GM15510 (cell line): ENCODE results near the gene RFESD.

Experiments
- POLR2A ChIP-seq: IDR thresholded peaks from 3 replicates; pipeline ENCODE4 v1.6.1; 2011; ENCODE audit warnings: borderline replicate concordance; ENCODE audit not compliant: insufficient read length; ENCODE audit errors: extremely low read depth

RFESD gene

DNA sequence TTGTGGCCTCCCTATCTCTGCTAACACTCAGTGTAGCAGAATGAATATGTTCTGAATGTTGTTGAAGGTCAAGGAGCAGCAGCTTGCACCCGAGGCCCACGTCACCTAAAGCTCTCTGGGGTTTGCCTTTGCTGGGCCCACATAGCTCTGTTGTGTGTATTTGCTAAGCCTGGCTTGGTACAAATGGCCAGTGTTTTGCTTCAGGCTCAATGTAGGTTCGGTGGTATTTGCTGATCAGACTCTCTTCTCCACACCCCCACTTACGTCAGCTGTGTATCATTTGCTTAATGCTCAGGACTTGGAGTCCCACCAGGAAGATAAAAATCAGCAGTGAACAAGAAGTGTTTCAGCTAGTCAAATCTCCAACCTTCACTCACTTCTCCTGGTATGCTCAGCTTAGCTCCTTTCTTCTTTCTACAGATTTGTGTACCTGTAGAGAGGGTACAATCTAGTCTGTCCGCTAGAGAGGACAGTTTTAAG is 4.8 kb upstream of the RFESD start:
- TF ChIP-seq POLR2A: no peak

DNA sequence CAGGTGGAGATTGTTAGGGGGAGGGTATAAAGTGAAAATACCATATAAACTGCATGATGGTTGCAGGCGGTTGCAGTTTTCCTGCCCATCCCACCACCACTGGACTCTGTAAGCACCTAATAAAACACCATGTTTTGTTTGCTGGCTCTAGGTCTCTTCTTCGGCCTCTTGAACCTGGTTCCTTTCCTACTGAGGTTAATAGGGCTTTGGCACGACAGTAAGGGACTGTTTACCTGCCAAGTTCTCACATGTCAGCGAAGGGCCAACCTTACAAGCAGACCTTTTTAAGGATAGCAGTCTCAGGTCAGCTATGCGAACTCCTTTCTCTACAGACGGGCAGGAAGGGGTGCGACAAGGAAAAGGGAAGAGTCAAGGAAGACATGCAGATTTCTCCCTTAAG is 3.4 kb upstream of the RFESD start:
- TF ChIP-seq POLR2A: no peak

DNA sequence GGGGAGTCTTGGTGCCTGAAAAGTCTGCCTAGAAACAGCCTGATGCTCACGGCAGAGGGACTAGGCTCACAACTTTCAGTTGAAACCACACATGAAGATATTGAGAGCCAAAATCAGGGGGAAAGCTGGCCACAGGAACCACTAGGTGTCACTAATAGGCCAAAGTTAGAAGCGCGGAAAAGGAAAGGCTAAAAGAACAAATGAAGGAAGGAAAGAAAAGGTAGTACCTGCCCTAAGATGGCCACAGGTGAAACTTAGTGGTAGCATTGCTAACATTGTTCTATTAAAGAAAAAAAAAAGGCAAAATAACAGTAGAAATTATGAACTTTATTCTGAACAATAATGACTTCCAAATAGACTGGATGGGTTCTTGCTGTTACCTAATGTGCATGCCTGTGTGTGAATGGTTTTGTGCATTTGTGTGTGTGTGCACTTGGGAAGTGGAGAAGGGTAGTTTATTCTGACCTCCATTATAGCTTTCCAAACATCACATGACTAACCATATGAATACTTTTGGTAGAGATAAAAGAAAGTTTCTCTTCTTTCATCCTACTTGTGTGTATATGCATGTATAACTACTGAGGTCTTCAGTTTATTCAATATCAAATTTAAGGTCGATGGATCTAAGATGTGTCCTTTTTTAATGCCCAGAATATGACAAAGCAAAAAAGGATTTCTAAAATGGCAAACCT is 2.1 kb upstream of the RFESD start:
- TF ChIP-seq POLR2A: no peak

DNA sequence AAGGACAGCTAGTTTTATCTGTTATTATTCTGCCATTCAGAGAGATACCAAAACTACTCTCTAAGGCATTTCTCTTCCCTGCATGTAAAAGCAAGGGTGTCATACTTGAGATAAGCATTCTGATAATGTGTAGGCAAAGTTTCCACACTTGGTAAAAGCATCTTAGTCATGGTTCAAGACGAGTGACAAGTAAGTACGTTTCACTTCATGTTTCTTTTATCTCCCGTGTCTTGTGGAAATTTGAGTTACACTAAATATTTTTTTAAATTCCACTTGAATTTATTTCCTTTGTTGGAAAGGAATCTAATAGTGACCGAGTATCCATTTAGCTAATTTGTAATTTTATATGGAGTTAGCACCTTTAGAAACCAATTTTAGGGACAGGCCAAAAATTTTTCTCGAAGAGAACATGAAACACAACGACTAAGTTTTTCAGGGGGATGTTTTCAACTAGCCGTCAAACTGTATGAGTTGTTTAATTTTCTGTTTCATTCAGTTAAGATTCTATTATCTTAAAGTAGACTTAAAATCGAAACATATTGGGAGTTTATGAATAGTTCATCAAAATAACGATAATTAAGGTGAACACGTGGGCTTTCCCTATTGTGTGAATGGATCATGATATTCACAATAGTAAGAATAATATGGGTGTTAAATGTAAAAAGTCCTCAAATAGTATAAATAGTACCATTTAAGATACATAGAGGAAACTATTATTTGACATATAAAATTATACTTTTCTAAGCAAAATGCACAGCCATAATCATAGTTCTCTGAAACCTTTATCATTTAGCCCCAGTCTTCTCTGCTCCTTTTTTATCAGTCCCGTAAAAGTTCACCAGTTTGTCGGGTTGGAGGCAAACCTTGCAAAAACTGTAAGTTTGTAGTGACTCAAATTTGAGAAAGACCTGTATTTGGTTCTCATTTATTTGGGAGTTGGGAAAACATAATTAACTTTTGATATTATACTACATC is 1.6 kb downstream of the RFESD start:
- no peak for TF ChIP-seq POLR2A

DNA sequence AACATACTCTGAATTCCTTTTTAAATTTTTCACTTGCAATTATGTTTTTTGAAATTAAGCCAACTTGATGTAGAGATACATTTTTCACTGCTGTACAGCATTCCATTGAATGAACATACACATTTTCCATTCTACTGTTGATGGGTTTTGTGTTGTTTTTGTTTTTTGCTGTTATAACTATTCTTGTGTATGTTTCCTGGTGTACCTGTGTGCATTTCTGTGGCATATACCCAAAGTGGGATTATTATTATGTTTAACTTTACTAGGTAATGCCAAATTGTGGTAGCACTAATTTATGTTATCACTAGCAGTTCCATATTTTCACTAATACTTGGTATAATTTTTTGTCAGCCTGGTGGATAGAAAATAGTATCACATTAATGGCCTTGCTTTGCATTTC is 2.7 kb downstream of the RFESD start:
- TF ChIP-seq POLR2A: no peak

DNA sequence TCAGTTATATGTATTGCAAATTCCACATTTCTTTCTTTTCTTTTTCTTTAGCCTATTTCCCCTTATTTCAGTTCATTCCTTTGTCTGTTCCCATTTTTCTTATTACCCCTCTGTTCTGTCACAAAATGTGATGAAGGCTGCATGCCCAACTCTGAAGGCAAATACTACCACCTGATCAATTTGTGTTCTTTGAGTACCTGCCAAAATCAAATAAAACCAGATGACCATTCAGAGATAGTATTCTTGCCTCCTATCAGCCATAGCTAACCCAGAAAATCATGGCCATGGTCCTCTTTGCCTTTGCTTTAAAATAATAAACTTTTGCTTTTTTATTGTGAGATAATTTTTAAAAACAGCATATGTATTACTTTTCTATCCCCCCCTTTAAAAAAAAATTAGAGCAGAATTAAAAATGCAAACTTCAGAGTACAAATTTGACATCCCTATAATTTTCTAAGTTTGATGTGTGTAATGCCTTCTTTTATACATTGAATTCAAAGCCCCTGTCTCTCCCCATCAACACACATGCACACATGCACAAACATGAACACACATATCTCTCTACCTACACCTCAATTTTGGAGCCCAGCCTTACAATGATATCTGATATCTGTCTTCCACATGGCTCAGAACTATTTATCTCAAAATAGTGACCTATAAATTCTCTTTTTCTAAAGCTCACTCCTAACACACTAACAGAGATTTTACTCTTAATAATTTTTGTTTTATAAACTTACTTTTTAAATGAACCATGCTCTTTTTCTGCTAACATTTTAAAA is 3.5 kb downstream of the RFESD start:
- TF ChIP-seq POLR2A: no peak

DNA sequence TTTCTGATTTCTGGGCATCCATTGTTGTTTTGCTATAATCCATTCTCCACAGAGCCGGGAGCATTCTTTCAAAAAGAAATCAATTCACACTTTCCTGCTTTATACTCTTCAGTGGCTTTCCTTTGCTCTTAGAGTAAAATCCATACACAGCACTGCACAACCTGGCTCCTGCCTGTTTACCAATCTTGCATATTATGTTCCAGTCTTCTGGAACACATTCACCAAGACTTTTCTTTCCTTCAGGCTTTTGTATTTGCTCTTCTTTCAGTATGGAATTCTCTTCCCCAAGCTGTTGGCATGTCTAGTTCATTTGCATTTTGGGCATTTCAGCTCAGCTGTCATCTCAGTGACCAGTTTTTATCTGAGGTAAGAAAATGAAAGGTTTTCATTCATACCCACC is 6.3 kb downstream of the RFESD start:
- TF ChIP-seq POLR2A: no peak

DNA sequence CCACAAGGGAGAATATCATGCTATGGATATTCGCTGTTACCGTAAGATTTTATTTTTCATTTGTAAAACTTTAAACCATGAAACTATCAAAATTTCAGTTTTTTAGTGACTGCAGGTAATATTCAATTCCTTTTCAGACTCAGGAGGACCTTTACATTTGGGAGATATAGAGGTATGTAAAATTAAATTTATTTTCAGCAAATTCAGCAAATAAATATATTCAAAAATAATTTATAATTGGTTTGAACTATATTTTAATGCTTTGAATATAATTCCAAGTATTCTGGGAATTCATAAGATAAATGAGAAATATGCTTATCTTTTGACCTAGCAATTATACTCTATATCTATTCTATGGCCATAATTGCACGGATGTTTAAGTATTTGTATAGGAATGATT is 7.6 kb downstream of the RFESD start:
- no peak for TF ChIP-seq POLR2A

DNA sequence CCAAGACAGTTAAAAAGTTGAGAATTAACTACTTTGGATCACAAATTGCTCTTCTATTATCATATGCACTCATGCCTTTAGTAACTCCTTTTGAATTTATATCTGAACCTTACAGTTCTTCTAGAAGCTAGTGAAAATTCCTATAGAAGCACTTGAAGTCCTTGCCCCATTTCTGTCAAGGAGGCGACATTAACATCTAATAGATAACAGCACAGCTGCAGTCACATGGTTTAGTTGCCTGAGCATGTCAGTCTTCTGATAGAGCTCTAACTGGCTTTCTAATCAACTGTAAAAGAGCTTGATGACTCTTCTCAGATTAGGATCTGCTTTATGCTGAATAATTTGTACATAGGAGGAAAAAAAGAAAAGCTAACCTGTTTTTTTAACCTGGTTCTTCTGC is 9.0 kb downstream of the RFESD start:
- no peak for TF ChIP-seq POLR2A

DNA sequence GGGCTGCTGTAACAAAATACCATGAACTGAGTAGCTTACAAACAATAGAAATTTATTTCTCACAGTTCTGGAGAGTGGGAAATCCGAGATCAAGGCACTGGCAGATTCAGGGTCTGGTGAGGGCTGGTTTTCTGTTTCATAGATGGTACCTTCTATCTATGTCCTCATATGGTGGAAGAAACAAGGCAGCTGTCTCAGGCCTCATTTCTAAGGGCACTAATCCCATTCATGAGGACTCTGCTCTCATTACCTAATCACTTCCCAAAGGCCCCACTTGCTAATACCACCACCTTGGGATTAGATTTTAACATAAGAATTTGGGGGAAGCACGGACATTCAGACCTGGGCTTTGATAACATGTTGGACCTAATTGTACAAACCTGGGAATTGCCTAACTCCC is 13.5 kb downstream of the RFESD start:
- TF ChIP-seq POLR2A: no peak

DNA sequence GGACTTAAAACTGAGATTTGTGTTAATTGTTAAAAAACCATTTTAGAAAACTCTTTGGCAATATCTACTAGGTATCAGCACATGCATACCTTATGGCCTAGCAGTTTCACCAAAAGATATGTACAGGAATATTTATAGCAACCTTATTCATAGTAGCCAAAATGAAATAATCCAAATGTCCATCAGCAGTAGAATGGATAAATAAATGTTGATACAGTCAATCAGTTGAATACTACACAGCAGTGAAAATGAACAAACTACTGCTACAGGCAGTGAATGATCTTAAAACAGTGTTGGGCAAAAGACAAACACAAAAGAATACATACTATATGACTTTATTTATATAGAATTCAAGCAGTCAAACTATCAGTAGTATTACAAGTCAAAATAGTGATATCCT is 16.4 kb downstream of the RFESD start:
- no peak for TF ChIP-seq POLR2A

DNA sequence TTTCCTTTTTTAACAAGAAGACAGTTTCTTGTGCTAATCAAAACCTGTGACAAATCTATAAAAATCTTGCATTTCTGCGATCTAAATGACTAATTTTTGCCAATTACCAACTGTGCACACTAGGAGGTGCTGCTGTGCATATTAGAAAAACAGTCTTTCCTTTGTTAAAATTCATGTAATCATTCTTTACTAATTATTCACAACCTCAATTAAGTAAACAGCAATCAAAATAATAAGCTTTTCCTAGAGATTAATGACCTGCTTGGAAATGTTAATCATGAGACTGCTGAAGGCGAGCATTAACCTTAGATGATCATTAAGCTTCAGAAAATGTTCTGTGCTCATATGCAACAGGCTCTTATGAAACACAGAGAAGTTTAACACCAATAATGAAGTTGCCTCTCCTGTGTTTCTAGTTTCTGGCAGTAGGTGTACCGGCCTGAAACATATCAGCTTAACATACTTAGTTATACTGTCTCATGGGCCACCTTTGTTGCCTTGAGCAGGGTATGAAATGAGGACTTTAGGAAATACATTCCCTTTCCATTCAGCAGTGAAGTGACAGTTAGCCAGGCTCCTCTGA is 17.7 kb downstream of the RFESD start:
- TF ChIP-seq POLR2A: no peak

DNA sequence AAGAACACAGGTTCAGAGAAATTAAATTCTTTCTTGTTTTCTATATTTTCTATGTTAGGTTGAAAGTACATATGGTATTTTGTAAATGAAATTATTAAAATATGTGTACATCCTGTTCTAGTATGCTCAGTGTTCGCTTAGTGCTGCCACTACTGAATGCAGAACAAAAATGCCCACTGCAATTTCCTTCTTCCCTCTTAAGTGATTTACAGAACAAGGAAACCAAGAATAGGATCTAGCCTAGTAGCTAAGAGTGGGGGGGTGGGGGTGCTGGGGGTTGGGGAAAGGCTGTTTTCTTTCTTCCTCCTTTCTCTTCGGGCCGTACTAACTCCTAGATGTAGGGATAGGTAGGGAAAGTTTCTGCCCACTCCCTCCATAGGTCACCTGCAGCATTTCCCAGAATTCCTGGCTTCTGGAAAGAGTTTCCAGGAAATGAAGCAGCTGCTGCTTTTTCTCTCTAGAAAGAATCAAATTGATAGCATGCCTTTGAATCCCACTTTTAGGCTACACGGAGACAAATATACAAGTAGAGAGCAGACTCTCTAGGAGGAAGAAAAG is 20.6 kb downstream of the RFESD start:
- TF ChIP-seq POLR2A: no peak

DNA sequence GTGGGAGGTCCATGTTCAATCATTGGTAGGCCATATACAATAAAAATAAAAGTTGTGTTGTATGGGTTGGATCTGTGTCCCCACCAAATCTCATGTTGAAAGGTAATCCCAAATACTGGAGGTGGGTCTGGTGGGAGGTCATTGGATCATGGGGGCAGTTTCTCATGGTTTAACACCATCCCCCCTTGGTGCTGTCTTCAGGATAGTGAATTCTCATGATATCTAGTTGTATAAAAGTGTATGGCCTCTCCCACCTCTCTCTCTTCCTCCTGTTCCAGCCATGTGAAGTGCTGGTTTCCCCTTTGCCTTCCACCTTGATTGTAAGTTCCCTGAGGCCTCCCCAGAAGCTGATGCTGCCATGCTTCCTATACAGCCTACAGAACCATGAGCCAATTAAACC is 21.1 kb downstream of the RFESD start:
- no peak for TF ChIP-seq POLR2A
